ENCODE measurements around the gene DLGAP1. TPM values are rescaled to one million over a fixed set of nuclear protein-coding genes. Genes with fewer than 3 reads are reported as not detected.

DLGAP1 gene
- total RNA-seq, 1 experiment from 2014 or later: not detected

- DNase-seq (ENCODE audit: unreplicated experiment): peak; percentile 36
- H3K27ac Mint-ChIP-seq (ENCODE audit: low read depth, unreplicated experiment): no peak overlapping the region
- POLR2A ChIA-PET: interaction anchor here (0.6 to 7.6 kb wide), 25 partner anchors 8 to 489 kb away, joined by 3 to 244 read pairs (median 5); partner anchors contain the start of genes MYL12A, MYL12B and TGIF1
- no peaks in the 10 kb centered on the region for H3K4me1 Mint-ChIP-seq (ENCODE audit: insufficient read depth, unreplicated experiment)
- intact Hi-C loops (cut with micrococcal nuclease): no loop called here
- peaks cover 12% of the 10 kb centered on the region for H3K36me3 Mint-ChIP-seq (ENCODE audit: insufficient read depth, unreplicated experiment)
- no peak for TF ChIP-seq CTCF (IDR thresholded peaks at IDR 0.05; ENCODE audit: unreplicated experiment)
- BruUV-seq (replicated peaks): no TSS peak
- H3K9me3 Mint-ChIP-seq (ENCODE audit: unreplicated experiment): no peaks in the 10 kb centered on the region
- CTCF ChIA-PET: interaction anchor here (0.6 to 2.2 kb wide), 13 partner anchors 10 to 359 kb away, joined by 3 to 19 read pairs (median 4); no protein-coding TSS in a partner anchor
- no peaks in the 10 kb centered on the region for H3K27me3 Mint-ChIP-seq (ENCODE audit: insufficient read depth, unreplicated experiment)
- H3K4me3 Mint-ChIP-seq (ENCODE audit: unreplicated experiment): no peak overlapping the region
Measured at GRCh38 chr18:3605954-3606443, 849.1 kb downstream of the DLGAP1 start.

GRCh38 chr18:3605486-3605952, 849.6 kb downstream of the DLGAP1 start:
- ChIA-PET CTCF (interaction anchor here (0.6 to 2.2 kb wide), 14 partner anchors 10 to 358 kb away, joined by 3 to 19 read pairs (median 4); no protein-coding TSS in a partner anchor), POLR2A (interaction anchor here (0.6 to 7.6 kb wide), 29 partner anchors 11 to 488 kb away, joined by 3 to 244 read pairs (median 4); partner anchors contain the start of genes MYL12A, MYL12B and TGIF1)
- TF ChIP-seq CTCF (IDR thresholded peaks at IDR 0.05; ENCODE audit: unreplicated experiment): no peak
- Mint-ChIP-seq H3K27me3 (ENCODE audit: insufficient read depth, unreplicated experiment) (no peaks in the 10 kb centered on the region), H3K9me3 (ENCODE audit: unreplicated experiment) (no peaks in the 10 kb centered on the region), H3K4me1 (ENCODE audit: insufficient read depth, unreplicated experiment) (no peaks in the 10 kb centered on the region), H3K27ac (ENCODE audit: low read depth, unreplicated experiment) (no peak overlapping the region), H3K4me3 (ENCODE audit: unreplicated experiment) (no peak overlapping the region), H3K36me3 (ENCODE audit: insufficient read depth, unreplicated experiment) (peaks cover 9% of the 10 kb centered on the region)
- no peak for DNase-seq (ENCODE audit: unreplicated experiment)
- no TSS peak for BruUV-seq (replicated peaks)
- intact Hi-C loops (cut with micrococcal nuclease): no loop called here

- intact Hi-C loops (cut with micrococcal nuclease): loop anchor here (1.0 kb wide), 1 partner anchor 48 kb away; no protein-coding TSS in a partner anchor
- no peak overlapping the region for H3K27ac Mint-ChIP-seq (ENCODE audit: low read depth, unreplicated experiment)
- no TSS peak for BruUV-seq (replicated peaks)
- CTCF ChIA-PET: interaction anchor here (0.6 to 3.5 kb wide), 23 partner anchors 9 to 358 kb away, joined by 3 to 33 read pairs (median 4); no protein-coding TSS in a partner anchor
- TF ChIP-seq CTCF (IDR thresholded peaks at IDR 0.05; ENCODE audit: unreplicated experiment): no peak
- no peaks in the 10 kb centered on the region for H3K27me3 Mint-ChIP-seq (ENCODE audit: insufficient read depth, unreplicated experiment)
- DNase-seq (ENCODE audit: unreplicated experiment): peak; percentile 91
- H3K9me3 Mint-ChIP-seq (ENCODE audit: unreplicated experiment): no peaks in the 10 kb centered on the region
- no peaks in the 10 kb centered on the region for H3K4me1 Mint-ChIP-seq (ENCODE audit: insufficient read depth, unreplicated experiment)
- POLR2A ChIA-PET: interaction anchor here (0.6 to 7.6 kb wide), 50 partner anchors 7 to 487 kb away, joined by 3 to 244 read pairs (median 6); partner anchors contain the start of genes MYL12A, MYL12B and TGIF1
- peaks cover 6% of the 10 kb centered on the region for H3K36me3 Mint-ChIP-seq (ENCODE audit: insufficient read depth, unreplicated experiment)
- no peak overlapping the region for H3K4me3 Mint-ChIP-seq (ENCODE audit: unreplicated experiment)
Measured at GRCh38 chr18:3604498-3605408, 850.4 kb downstream of the DLGAP1 start.

GRCh38 chr18:3604235-3604497, 850.9 kb downstream of the DLGAP1 start:
- H3K9me3 Mint-ChIP-seq (ENCODE audit: unreplicated experiment): no peaks in the 10 kb centered on the region

More at GRCh38 chr18:3604235-3604497, 850.9 kb downstream of the DLGAP1 start:
- no peak for TF ChIP-seq CTCF (IDR thresholded peaks at IDR 0.05; ENCODE audit: unreplicated experiment)
- BruUV-seq (replicated peaks): no TSS peak
- no peaks in the 10 kb centered on the region for H3K27me3 Mint-ChIP-seq (ENCODE audit: insufficient read depth, unreplicated experiment)
- POLR2A ChIA-PET: interaction anchor here (0.8 to 7.6 kb wide), 28 partner anchors 8 to 356 kb away, joined by 3 to 244 read pairs (median 6); partner anchors contain the start of genes MYL12A, MYL12B and TGIF1
- CTCF ChIA-PET: interaction anchor here (0.6 to 3.5 kb wide), 14 partner anchors 10 to 322 kb away, joined by 3 to 33 read pairs (median 4); no protein-coding TSS in a partner anchor
- intact Hi-C loops (cut with micrococcal nuclease): loop anchor here (1.0 kb wide), 1 partner anchor 48 kb away; no protein-coding TSS in a partner anchor
- no peak for DNase-seq (ENCODE audit: unreplicated experiment)
- H3K4me3 Mint-ChIP-seq (ENCODE audit: unreplicated experiment): no peak overlapping the region
- H3K36me3 Mint-ChIP-seq (ENCODE audit: insufficient read depth, unreplicated experiment): peaks cover 6% of the 10 kb centered on the region
- H3K27ac Mint-ChIP-seq (ENCODE audit: low read depth, unreplicated experiment): no peak overlapping the region
- no peaks in the 10 kb centered on the region for H3K4me1 Mint-ChIP-seq (ENCODE audit: insufficient read depth, unreplicated experiment)
